CD4-positive, alpha-beta memory T cell (primary cell): Measurements from ENCODE around the gene SV2A. TPM values are rescaled to one million over a fixed set of nuclear protein-coding genes. Genes with fewer than 3 reads are reported as not detected.
"Not testable (repeated sequence)": the region's sequence is repeated elsewhere in the genome, so short reads cannot be mapped to it uniquely, and the experiment has no call there.

Experiments
- CTCF ChIA-PET: fragments of 350-600 bp; sonication (Branson Sonifier 250); formaldehyde crosslinking; loops from one replicate; lab custom pipeline; 2021; ENCODE audit warnings: inconsistent platforms; ENCODE audit not compliant: partially characterized antibody; lab: Charles Lee
- POLR2A ChIA-PET: fragments of 350-600 bp; sonication (Branson Sonifier 250); formaldehyde crosslinking; loops from one replicate; lab custom pipeline; 2021; ENCODE audit not compliant: partially characterized antibody; lab: Charles Lee
- DNase-seq, 5 donors: peaks; one replicate each; pipeline versions ENCODE4 v3.0.0 to v3.0.0-alpha.2; 2020 to 2022; ENCODE audit warnings: mixed read lengths in 1 of 5
- H3K27ac ChIP-seq: one replicate; pipeline ENCODE4 v1.7.0; 2013; ENCODE audit warnings: low read depth, low read length
- H3K27me3 ChIP-seq: 2 replicates; pipeline ENCODE4 v1.7.0; 2013; ENCODE audit warnings: mild to moderate bottlenecking, low read length, moderate library complexity; ENCODE audit not compliant: insufficient read depth
- H3K36me3 ChIP-seq: 2 replicates; pipeline ENCODE4 v1.7.0; 2013; ENCODE audit warnings: mild to moderate bottlenecking, low read length, moderate library complexity; ENCODE audit not compliant: insufficient read depth
- H3K4me1 ChIP-seq: 2 replicates; pipeline ENCODE4 v1.7.0; 2013; ENCODE audit warnings: mild to moderate bottlenecking, low read length, moderate library complexity; ENCODE audit not compliant: insufficient read depth
- H3K4me3 ChIP-seq, 2 donors: one replicate each; pipeline ENCODE4 v1.7.0; 2013; ENCODE audit warnings: low read length in 2 of 2, mild to moderate bottlenecking in 1 of 2
- H3K9me3 ChIP-seq, 2 donors: one replicate each; pipeline ENCODE4 v1.7.0; 2013; ENCODE audit warnings: low read length in 2 of 2, control low read depth in 1 of 2; ENCODE audit not compliant: control insufficient read depth in 1 of 2
- H3K27ac Mint-ChIP-seq, 7 donors: one replicate each; pipeline ENCODE4 v1.8.0; 2020 to 2021; ENCODE audit warnings: mixed read lengths in 7 of 7, mild to moderate bottlenecking in 6 of 7, inconsistent platforms in 3 of 7, moderate library complexity in 3 of 7
- H3K27me3 Mint-ChIP-seq, 2 donors: one replicate each; pipeline ENCODE4 v1.8.0; 2020 to 2021; ENCODE audit warnings: mixed read lengths in 2 of 2
- H3K36me3 Mint-ChIP-seq, 2 donors: one replicate each; pipeline ENCODE4 v1.8.0; 2020 to 2021; ENCODE audit warnings: mixed read lengths in 2 of 2, inconsistent platforms in 1 of 2, mild to moderate bottlenecking in 1 of 2
- H3K4me1 Mint-ChIP-seq, 4 donors: one replicate each; pipeline ENCODE4 v1.8.0; 2020 to 2021; ENCODE audit warnings: mixed read lengths in 4 of 4, mild to moderate bottlenecking in 1 of 4
- H3K4me3 Mint-ChIP-seq, 8 donors: one replicate each; pipeline ENCODE4 v1.8.0; 2020 to 2021; ENCODE audit warnings: mixed read lengths in 8 of 8, mild to moderate bottlenecking in 7 of 8, moderate library complexity in 6 of 8, inconsistent platforms in 3 of 8
- H3K9me3 Mint-ChIP-seq, 8 donors: one replicate each; pipeline ENCODE4 v1.8.0; 2020 to 2021; ENCODE audit warnings: mixed read lengths in 8 of 8, mild to moderate bottlenecking in 5 of 8, inconsistent platforms in 3 of 8, moderate library complexity in 1 of 8
- intact Hi-C: fragments of 100-400 bp; cut with micrococcal nuclease; formaldehyde crosslinking; loops from one replicate; pipeline ENCODE4 v1.15.1; 2023
- polyA plus RNA-seq, 2 donors: library from polyadenylated mRNA; unstranded; fragments of 300-500 nt; fragmentation: Illumina TruSeq; gene quantifications; one replicate each; pipeline ENCODE4 v1.2.3, GENCODE V29; 2021
- total RNA-seq, 2 experiments: library from RNA; stranded (reverse); gene quantifications; one replicate each; pipeline ENCODE4 v1.2.3, GENCODE V29; 2021

Gene SV2A
- total and polyA plus RNA-seq, 4 experiments from 2014 or later = 2.8 to 5.0 (median 3.6) TPM

DNA sequence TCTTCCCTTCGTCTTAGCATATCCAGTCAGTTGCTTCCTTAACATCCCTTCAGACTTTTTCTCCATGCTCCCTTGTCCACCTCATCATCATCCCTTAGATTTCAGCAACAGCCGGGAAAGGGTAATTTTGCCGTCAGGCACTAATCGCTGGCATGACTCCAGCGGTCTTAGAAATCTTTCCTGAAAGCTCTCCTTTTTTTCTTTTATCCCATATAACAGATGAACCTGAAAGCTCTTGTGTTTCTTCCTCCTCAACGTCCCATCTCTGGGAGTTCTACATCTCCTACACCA, 28.7 kb downstream of the SV2A start:
- CTCF ChIA-PET = interaction anchor here (0.7 to 2.9 kb wide), 7 partner anchors 8 to 298 kb away, joined by 3 to 19 read pairs (median 13); partner anchors contain the start of gene BOLA1

DNA sequence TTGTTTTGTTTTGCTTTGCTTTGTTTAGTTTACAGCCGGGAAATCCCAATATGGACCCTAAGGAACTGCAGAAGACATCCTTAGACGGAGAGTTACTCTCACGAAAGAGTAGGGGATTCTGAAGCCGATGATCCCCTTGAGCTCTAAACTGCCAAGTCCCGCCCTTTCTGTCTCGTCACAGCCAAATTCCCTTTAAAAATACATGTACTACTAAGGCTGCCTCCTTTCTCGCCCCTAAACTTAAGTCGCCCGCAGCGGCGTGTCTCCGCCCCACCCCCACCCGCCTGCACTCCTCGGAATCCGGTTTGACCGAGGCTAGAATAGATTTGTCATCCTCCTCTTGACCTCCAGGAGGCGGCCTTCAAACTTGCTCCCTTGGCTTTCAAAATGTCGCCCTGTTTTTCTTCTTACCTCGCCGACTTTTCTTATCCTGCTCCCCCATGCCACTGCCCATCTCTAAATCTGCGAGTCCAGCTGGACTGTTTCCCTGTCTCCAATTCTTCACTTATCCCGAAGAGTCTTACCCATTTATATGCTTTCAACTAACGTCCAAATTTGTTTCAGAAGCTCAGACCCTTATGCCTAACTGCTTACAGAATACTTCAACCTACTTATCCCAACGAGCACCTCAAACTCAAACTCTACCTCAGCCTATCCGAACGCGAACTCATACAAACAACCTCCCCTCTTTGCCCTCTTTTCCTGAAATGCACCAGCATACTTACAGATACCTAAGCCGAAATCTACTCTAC, 29.2 kb downstream of the SV2A start:
- peak in 1 of 5 donors; percentile 84 for DNase-seq
- intact Hi-C loops = no loop called here
- H3K36me3 ChIP-seq = no peaks in the 10 kb centered on the region
- Mint-ChIP-seq H3K27ac (no peak overlapping the region), H3K4me3 (no peak overlapping the region), H3K36me3 (no peaks in the 10 kb centered on the region), H3K27me3 (no peaks in the 10 kb centered on the region), H3K9me3 (no peaks in the 10 kb centered on the region), H3K4me1 (peaks cover 0 to 9% (median 1%) of the 10 kb centered on the region in 4 donors)
- ChIA-PET POLR2A (interaction anchor here (0.6 to 7.2 kb wide), 39 partner anchors 8 to 1366 kb away, joined by 3 to 526 read pairs (median 15); partner anchors contain the start of genes ANP32E, BOLA1, ENSA and GOLPH3L), CTCF (interaction anchor here (0.7 to 2.9 kb wide), 11 partner anchors 8 to 299 kb away, joined by 3 to 19 read pairs (median 5); partner anchors contain the start of genes BOLA1 and SF3B4)
- peaks cover 23% of the 10 kb centered on the region for H3K4me1 ChIP-seq
- H3K27me3 ChIP-seq = no peaks in the 10 kb centered on the region
- H3K27ac ChIP-seq = peak overlapping the region; percentile 88
- H3K9me3 ChIP-seq = no peaks in the 10 kb centered on the region
- peak overlapping the region; percentile 45 to 82 for H3K4me3 ChIP-seq

More for the DNA sequence above, 28.7 kb downstream of the SV2A start:
- DNase-seq = no peak
- Mint-ChIP-seq H3K27ac (no peak overlapping the region), H3K9me3 (no peaks in the 10 kb centered on the region), H3K36me3 (no peaks in the 10 kb centered on the region), H3K4me3 (no peak overlapping the region), H3K4me1 (peaks cover 0 to 4% (median 0%) of the 10 kb centered on the region in 4 donors), H3K27me3 (no peaks in the 10 kb centered on the region)
- H3K27me3 ChIP-seq = no peaks in the 10 kb centered on the region
- no peaks in the 10 kb centered on the region for H3K36me3 ChIP-seq
- peak overlapping the region; percentile 45 to 82 for H3K4me3 ChIP-seq
- peaks cover 18% of the 10 kb centered on the region for H3K4me1 ChIP-seq
- intact Hi-C loops = no loop called here
- H3K9me3 ChIP-seq = no peaks in the 10 kb centered on the region
- POLR2A ChIA-PET = interaction anchor here (0.7 to 7.2 kb wide), 19 partner anchors 11 to 475 kb away, joined by 3 to 526 read pairs (median 32); partner anchors contain the start of genes ANP32E, BOLA1, OTUD7B and PLEKHO1
- peak overlapping the region; percentile 88 for H3K27ac ChIP-seq

GRCh38 chr1:149887456-149888246, 30.0 kb downstream of the SV2A start:
- H3K36me3 Mint-ChIP-seq = no peaks in the 10 kb centered on the region
- peaks cover 0 to 10% (median 1%) of the 10 kb centered on the region in 4 donors for H3K4me1 Mint-ChIP-seq
- H3K4me3 Mint-ChIP-seq = no peak overlapping the region
- no peaks in the 10 kb centered on the region for H3K9me3 ChIP-seq
- H3K27ac ChIP-seq = peak overlapping the region; percentile 88
- H3K4me3 ChIP-seq = peak overlapping the region; percentile 45 to 82
- no peaks in the 10 kb centered on the region for H3K27me3 Mint-ChIP-seq
- no peaks in the 10 kb centered on the region for H3K9me3 Mint-ChIP-seq
- intact Hi-C loops = loop anchor here (1.0 kb wide), 1 partner anchor 40 kb away; the partner anchor contains the start of gene SF3B4
- ChIA-PET CTCF (interaction anchor here (1.0 to 2.9 kb wide), 11 partner anchors 12 to 300 kb away, joined by 3 to 19 read pairs (median 6); partner anchors contain the start of genes BOLA1, SF3B4 and VPS45), POLR2A (interaction anchor here (0.6 to 7.2 kb wide), 50 partner anchors 8 to 1394 kb away, joined by 3 to 526 read pairs (median 8); partner anchors contain the start of genes ANP32E, APH1A, BOLA1 and CIART)
- DNase-seq = peak; percentile 89 to 96 (median 95)
- H3K27me3 ChIP-seq = no peaks in the 10 kb centered on the region
- no peaks in the 10 kb centered on the region for H3K36me3 ChIP-seq
- H3K27ac Mint-ChIP-seq = no peak overlapping the region
- peaks cover 24% of the 10 kb centered on the region for H3K4me1 ChIP-seq

- intact Hi-C loops = loop anchor here (1.0 kb wide), 1 partner anchor 40 kb away; the partner anchor contains the start of gene SF3B4
- peak overlapping the region; percentile 45 to 82 for H3K4me3 ChIP-seq
- H3K27me3 Mint-ChIP-seq, H3K27ac Mint-ChIP-seq, H3K27me3 ChIP-seq, DNase-seq, H3K9me3 Mint-ChIP-seq, H3K36me3 ChIP-seq, H3K36me3 Mint-ChIP-seq, H3K4me3 Mint-ChIP-seq, H3K9me3 ChIP-seq: not testable (repeated sequence)
- H3K4me1 ChIP-seq = peaks cover 24% of the 10 kb centered on the region
- ChIA-PET CTCF (interaction anchor here (1.6 to 2.9 kb wide), 8 partner anchors 12 to 300 kb away, joined by 4 to 19 read pairs (median 11); partner anchors contain the start of genes BOLA1 and VPS45), POLR2A (interaction anchor here (0.7 to 7.2 kb wide), 45 partner anchors 9 to 1395 kb away, joined by 3 to 526 read pairs (median 9); partner anchors contain the start of genes ANP32E, APH1A, BOLA1 and CIART)
- H3K4me1 Mint-ChIP-seq = peaks cover 5 to 15% (median 6%) of the 10 kb centered on the region in 4 donors
- H3K27ac ChIP-seq = peak overlapping the region; percentile 88
These were observed 30.5 kb downstream of the SV2A start for GRCh38 chr1:149887196-149887455.

DNA sequence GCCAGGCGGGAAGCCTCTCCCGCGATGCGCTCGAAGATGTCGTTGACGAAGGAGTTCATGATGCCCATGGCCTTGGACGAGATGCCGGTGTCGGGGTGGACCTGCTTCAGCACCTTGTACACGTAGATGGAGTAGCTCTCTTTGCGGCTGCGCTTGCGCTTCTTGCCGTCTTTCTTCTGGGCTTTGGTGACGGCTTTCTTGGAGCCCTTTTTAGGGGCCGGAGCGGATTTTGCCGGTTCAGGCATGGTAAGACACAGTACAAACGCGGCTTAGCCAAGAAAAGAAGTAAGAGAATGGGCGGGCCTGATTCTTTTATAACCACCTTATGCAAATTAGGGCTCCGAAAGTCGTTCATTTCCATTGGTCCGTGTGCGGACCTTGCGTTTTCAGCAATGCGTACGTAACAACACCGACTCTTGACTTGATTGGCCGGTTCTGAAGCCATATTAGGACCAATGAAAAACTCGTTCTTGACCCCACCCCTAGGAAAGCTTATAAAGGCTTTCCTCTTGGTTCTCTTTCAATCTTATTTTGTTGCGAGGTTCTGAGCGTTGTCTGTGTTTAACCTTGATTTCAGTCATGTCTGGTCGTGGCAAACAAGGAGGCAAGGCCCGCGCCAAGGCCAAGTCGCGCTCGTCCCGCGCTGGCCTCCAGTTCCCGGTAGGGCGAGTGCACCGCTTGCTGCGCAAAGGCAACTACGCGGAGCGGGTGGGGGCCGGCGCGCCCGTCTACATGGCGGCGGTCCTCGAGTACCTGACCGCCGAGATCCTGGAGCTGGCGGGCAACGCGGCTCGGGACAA, 31.0 kb downstream of the SV2A start:
- Histone ChIP-seq H3K4me1 (peaks cover 27% of the 10 kb centered on the region), H3K27ac (peak overlapping the region; percentile 88), H3K9me3 (no peaks in the 10 kb centered on the region), H3K4me3 (peak overlapping the region; percentile 75 to 82), H3K36me3 (no peaks in the 10 kb centered on the region), H3K27me3 (no peaks in the 10 kb centered on the region)
- POLR2A ChIA-PET = interaction anchor here (0.9 to 7.2 kb wide), 44 partner anchors 9 to 1368 kb away, joined by 3 to 526 read pairs (median 10); partner anchors contain the start of genes ANP32E, APH1A, BOLA1 and CIART
- H3K27me3 Mint-ChIP-seq = no peaks in the 10 kb centered on the region
- CTCF ChIA-PET = interaction anchor here (1.4 to 2.9 kb wide), 9 partner anchors 13 to 301 kb away, joined by 4 to 19 read pairs (median 9); partner anchors contain the start of genes BOLA1 and VPS45
- peak; percentile 94 to 97 (median 96) for DNase-seq
- no peaks in the 10 kb centered on the region for H3K9me3 Mint-ChIP-seq
- no peak overlapping the region for H3K4me3 Mint-ChIP-seq
- intact Hi-C loops = loop anchor here (1.0 kb wide), 4 partner anchors 13 to 350 kb away; partner anchors contain the start of genes ANP32E, BOLA1 and SF3B4
- H3K36me3 Mint-ChIP-seq = no peaks in the 10 kb centered on the region
- H3K27ac Mint-ChIP-seq = no peak overlapping the region
- H3K4me1 Mint-ChIP-seq = peaks cover 8 to 19% (median 10%) of the 10 kb centered on the region in 4 donors

- Histone ChIP-seq H3K27ac (peak overlapping the region; percentile 88), H3K4me3 (peak overlapping the region; percentile 75 to 81), H3K4me1 (peaks cover 27% of the 10 kb centered on the region)
- CTCF ChIA-PET = interaction anchor here (1.4 to 2.9 kb wide), 4 partner anchors 13 to 42 kb away, joined by 4 to 15 read pairs (median 8); partner anchors contain the start of gene BOLA1
- H3K4me3 Mint-ChIP-seq, H3K27me3 Mint-ChIP-seq, DNase-seq, H3K27me3 ChIP-seq, H3K27ac Mint-ChIP-seq, H3K9me3 ChIP-seq, H3K9me3 Mint-ChIP-seq, H3K36me3 Mint-ChIP-seq, H3K36me3 ChIP-seq: not testable (repeated sequence)
- intact Hi-C loops = loop anchor here (1.0 kb wide), 3 partner anchors 13 to 350 kb away; partner anchors contain the start of genes ANP32E and BOLA1
- POLR2A ChIA-PET = interaction anchor here (0.9 to 7.2 kb wide), 31 partner anchors 10 to 1369 kb away, joined by 3 to 526 read pairs (median 18); partner anchors contain the start of genes ANP32E, APH1A, BOLA1 and MCL1
- H3K4me1 Mint-ChIP-seq = peaks cover 10 to 20% (median 12%) of the 10 kb centered on the region in 4 donors
These were observed 31.6 kb downstream of the SV2A start for GRCh38 chr1:149886121-149886395.
